ENCODE measurements around the gene EPHA2.

Gene EPHA2

DNA sequence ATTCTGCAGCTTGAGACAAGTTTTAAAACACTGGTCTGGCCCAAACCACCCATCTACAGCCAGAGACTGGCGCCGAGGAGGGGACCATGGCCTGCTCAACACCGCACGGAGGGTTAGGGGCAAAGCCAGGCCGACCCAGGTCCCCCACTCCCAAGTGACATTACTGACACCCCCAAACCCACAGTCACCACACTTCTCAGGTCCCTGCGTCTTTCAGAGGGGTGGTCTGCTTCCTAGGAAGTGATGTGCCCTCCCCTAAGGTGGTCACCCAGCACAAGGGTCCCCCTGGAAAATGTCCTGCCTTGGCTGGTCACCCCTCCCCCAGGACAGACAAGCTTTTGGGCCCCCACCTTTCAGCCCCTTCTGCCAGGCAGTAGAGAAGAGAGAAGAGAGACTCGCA lies 20.8 kb upstream of the EPHA2 start:
- Histone ChIP-seq H3K4me3 (no peak overlapping the region), H3K27ac (peak overlapping the region; percentile 78 to 93)
- TF ChIP-seq, protein P1, sequence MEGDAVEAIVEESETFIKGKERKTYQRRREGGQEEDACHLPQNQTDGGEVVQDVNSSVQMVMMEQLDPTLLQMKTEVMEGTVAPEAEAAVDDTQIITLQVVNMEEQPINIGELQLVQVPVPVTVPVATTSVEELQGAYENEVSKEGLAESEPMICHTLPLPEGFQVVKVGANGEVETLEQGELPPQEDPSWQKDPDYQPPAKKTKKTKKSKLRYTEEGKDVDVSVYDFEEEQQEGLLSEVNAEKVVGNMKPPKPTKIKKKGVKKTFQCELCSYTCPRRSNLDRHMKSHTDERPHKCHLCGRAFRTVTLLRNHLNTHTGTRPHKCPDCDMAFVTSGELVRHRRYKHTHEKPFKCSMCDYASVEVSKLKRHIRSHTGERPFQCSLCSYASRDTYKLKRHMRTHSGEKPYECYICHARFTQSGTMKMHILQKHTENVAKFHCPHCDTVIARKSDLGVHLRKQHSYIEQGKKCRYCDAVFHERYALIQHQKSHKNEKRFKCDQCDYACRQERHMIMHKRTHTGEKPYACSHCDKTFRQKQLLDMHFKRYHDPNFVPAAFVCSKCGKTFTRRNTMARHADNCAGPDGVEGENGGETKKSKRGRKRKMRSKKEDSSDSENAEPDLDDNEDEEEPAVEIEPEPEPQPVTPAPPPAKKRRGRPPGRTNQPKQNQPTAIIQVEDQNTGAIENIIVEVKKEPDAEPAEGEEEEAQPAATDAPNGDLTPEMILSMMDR (IDR thresholded peaks at IDR 0.05), result no peak
- DNase-seq (ENCODE audit: low spot score), result no peak

DNA sequence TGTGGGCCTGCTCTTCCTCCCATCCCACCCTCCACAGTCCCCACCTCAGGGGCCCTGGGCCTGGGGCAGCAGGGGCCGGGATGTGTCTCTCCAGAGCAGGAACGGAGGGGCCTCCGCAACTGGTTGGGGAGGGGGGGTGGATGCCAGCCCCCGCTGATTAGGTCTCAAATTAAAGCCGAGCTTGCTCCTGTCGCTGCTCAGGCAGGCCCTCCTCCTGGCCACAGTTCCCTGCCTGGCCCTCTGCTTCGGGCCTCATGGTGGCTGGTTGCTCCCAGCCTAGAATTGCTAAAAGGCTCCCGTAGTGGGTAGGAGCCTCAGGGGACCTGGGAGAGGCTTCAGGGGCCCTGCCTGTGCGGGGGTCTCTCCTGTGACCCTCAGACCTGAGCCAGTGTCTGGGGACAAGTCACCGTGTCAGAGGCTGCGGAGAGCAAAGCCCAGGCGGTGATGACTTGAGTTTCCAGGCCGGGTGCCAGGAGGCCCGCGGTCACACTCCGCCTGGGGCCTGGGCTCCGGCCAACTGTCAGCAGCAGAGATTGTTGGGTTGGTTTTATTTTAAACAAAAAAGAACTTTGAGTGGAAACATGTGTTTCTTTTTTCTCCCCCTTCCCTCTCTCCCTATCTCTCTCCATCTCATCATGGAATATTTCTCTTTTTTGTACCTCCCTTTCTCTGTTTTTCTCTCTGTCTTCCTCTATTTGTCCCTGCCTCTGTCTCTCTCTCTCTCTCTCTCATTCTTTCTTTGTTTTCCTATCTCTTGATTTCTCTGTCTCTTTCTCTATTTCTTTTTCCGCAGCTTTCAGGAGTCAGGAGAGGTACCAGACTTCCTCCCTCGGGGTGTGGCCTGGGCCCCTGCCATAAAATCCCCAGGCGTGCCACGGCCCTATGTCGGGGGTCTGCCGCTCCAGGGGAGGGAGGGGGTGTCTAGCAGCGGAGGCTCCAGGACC lies 20.0 kb upstream of the EPHA2 start:
- Histone ChIP-seq H3K27ac (peak overlapping the region; percentile 78 to 93), H3K4me3 (peak overlapping the region; percentile 15)
- peak; percentile 92 for DNase-seq (ENCODE audit: low spot score)
- TF ChIP-seq, protein P1 (IDR thresholded peaks at IDR 0.05), result no peak

DNA sequence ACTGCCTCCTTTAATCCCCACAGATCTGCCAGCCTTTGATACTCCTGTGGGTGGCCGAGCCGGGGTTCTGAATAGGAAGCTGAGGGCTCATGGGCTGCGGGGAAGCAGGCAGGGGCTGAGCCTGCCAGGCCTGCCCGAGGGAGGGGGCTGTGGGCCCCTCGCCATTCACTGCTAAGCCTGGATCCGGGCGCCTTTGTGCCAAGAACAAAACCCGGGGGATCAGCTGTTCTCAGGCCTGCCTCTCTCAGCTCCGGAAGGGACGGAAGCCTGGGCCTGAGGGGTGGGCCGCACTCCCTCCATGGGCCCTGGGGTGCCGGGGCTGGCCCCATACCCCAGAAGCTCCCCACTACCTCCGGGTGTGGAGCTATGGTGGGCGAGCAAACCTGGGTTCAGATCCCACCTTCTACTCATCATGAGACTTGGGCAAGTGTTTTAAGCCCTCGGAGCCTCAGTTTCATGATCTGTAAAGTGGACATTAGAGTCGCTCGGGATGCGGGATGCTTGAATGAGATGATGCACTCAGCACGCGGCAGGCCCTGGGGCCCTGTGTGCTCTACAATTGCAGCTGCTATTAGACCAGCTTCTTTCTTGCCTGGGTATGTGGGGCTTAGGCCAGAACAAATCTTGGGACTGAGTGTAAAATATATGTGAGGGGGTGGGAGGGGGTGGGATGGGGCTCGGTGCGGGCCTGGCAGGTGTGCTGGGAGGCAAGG lies 19.2 kb upstream of the EPHA2 start:
- DNase-seq (ENCODE audit: low spot score), result no peak
- H3K27ac ChIP-seq, result peak overlapping the region; percentile 78 to 93
- TF ChIP-seq, protein P1 (IDR thresholded peaks at IDR 0.05), result no peak
- no peak overlapping the region for H3K4me3 ChIP-seq

DNA sequence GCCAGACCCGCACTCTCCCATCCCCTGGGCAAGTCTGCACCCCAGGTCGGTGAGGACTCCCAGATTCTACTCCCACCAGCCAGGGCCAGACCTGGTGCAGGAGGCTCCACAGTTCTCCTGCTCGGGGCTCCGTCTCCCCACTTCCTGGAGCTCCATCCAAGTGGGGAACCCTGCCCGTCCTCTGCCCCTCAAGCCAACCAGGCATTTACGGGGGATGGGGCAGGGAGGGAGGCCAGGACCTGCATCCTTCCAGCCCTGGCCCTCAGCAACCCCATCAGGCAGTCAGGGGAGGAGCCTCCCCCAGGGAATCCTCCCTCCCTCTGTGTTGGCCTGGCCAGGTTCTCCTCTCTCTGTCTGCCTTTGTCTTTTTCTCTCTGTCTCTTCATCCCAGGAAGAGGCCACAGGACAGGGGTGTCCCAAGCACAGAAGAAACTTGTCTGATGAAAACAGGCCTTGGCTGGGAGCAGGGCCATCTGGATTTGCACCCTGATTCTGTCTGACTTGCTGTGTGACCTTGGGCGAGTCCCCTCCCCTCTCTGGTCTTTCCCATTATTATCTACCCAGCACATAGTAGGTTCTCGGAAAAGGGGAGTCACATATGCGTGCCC lies 18.5 kb upstream of the EPHA2 start:
- Histone ChIP-seq H3K27ac (peak overlapping the region; percentile 78 to 93), H3K4me3 (no peak overlapping the region)
- TF ChIP-seq, protein P1 (IDR thresholded peaks at IDR 0.05), result no peak
- DNase-seq (ENCODE audit: low spot score), result no peak

DNA sequence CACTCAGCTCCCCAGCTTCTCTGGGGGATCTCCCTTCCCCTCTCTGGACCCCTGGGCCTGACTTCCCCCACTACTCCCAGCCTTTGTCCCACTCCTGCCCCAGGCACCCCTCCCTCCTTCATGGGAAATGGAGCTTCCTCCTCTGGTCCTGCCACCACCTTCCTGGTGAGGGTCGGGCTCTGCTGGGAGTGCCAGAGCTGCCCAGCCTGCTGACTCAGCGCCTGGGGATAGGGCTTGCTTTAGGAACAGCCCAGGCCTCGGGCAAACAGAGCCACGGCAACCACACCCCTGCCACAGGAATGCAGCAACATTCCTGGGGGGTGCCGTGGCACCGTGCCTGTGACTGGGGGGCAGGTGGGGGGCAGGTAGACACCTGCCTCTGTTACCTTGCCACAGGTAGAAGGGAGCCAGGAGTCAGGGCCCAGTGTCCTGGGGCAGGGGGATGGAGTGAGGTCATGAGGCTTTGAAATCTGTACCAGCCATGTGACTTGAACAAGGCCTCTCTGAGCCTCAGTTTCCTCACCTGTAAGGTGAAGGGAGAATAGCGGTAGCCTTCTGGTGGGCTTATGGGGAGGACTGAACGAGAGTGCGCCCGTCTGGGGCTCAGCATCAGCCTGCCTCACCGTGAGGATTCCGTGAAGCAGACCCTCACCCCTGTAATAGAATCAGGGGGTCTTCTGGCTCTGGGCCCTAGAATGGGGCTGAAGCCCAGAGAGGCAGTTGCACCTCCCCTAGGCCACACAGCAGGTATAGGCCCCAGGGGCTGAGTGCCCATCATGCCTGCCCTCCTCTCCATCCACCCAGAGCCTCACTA lies 17.8 kb upstream of the EPHA2 start:
- DNase-seq (ENCODE audit: low spot score), result no peak
- TF ChIP-seq, protein P1 (IDR thresholded peaks at IDR 0.05), result no peak

DNA sequence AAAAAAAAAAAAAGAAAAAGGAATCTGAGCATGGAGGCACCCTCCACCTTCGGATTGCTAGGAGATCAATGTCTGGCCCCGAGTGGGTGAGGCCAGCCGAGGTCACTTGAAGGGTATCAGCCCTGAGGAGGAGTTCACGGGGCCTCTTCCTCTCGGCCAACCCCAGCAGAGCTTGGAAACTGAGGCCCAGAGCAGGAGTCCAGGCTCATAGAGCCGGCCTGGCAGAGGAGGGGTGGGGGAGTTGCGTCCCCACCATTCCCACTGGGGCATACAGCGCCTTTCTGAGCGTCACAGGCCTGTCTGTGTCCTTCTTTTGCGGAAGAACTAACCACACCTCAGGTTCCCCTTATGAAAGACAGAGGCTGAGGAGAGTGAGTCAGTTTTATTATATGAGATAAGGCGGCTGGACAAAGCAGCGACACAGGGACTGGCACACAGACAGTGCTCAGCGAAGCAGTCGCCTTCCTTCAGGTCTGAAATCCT lies 17.1 kb upstream of the EPHA2 start:
- Histone ChIP-seq H3K27ac (peak overlapping the region in 1 of 2 donors; percentile 93), H3K4me3 (no peak overlapping the region)
- TF ChIP-seq, protein P1 (IDR thresholded peaks at IDR 0.05), result no peak
- DNase-seq (ENCODE audit: low spot score), result no peak

More for the DNA sequence above, 17.8 kb upstream of the EPHA2 start:
- H3K4me3 ChIP-seq, result peak overlapping the region; percentile 12
- H3K27ac ChIP-seq, result peak overlapping the region; percentile 44 to 93

Data from coronary artery (tissue), 2 donors.